WTC11 (cell line): ENCODE data around the gene WDR76.

Experiments
- CTCF ChIP-seq: fragments of 200-600 bp; IDR thresholded peaks from 2 replicates; pipeline ENCODE4 v1.8.0; 2022; ENCODE audit warnings: antibody characterized with exemption
- E2F5 ChIP-seq: sonication (generic); formaldehyde crosslinking; IDR thresholded peaks from 2 replicates; pipeline ENCODE4 v1.8.1; 2022; ENCODE audit warnings: mild to moderate bottlenecking, moderate library complexity, missing genetic modification reagents
- ZMAT4 ChIP-seq: fragments of 250-450 bp; sonication (Bioruptor Pico); IDR thresholded peaks from 2 replicates; pipeline ENCODE4 v1.9.0; 2021; ENCODE audit warnings: mild to moderate bottlenecking

- no peak for TF ChIP-seq ZMAT4 (CRISPR knock-in tag)
- TF ChIP-seq E2F5 (CRISPR knock-in tag) = no peak
- no peak for TF ChIP-seq CTCF
These were observed 24.4 kb downstream of the WDR76 start for GRCh38 chr15:43851251-43851650.
